Kidney (tissue), 14 donors: Measurements from ENCODE around the gene ZNF311. TPM values are rescaled to one million over a fixed set of nuclear protein-coding genes. Genes with fewer than 3 reads are reported as not detected.

Experiments used
- DNase-seq, 5 donors: peaks; one replicate each; pipeline ENCODE4 v3.0.0-alpha.2; 2013 to 2020
- FAIRE-seq: peaks from 2 replicates; lab custom pipeline; 2012; peaks lifted over from hg19 to GRCh38; lab: Jason Lieb, UNC
- H3K27ac ChIP-seq, 2 donors: one replicate each; pipeline ENCODE4 v1.7.0; 2013; ENCODE audit warnings: low read depth in 2 of 2, low read length in 2 of 2, inconsistent platforms in 1 of 2
- H3K27me3 ChIP-seq: one replicate; pipeline ENCODE4 v1.7.1; 2013; ENCODE audit warnings: low read length, inconsistent platforms; ENCODE audit not compliant: control insufficient read depth, insufficient read depth
- H3K36me3 ChIP-seq, 3 donors: one replicate each; pipeline versions ENCODE4 v1.7.0 to v1.7.1; 2013; ENCODE audit warnings: low read length in 3 of 3, control low read depth in 1 of 3, inconsistent platforms in 1 of 3; ENCODE audit not compliant: insufficient read depth in 3 of 3, control insufficient read depth in 2 of 3
- H3K4me1 ChIP-seq, 3 donors: one replicate each; pipeline versions ENCODE4 v1.7.0 to v1.7.1; 2013; ENCODE audit warnings: low read length in 3 of 3, inconsistent platforms in 1 of 3, low read depth in 1 of 3; ENCODE audit not compliant: control insufficient read depth in 2 of 3, insufficient read depth in 2 of 3
- H3K4me3 ChIP-seq, 3 donors: one replicate each; pipeline versions ENCODE4 v1.7.0 to v1.8.1; 2013; ENCODE audit warnings: low read length in 3 of 3, control low read depth in 1 of 3, inconsistent platforms in 1 of 3
- H3K9ac ChIP-seq, 3 donors: one replicate each; pipeline versions ENCODE4 v1.7.0 to v1.7.1; 2013; ENCODE audit warnings: low read length in 3 of 3, control low read depth in 1 of 3, inconsistent platforms in 1 of 3
- H3K9me3 ChIP-seq, 3 donors: one replicate each; pipeline versions ENCODE4 v1.7.0 to v1.7.1; 2013; ENCODE audit warnings: low read length in 3 of 3, control low read depth in 1 of 3, inconsistent platforms in 1 of 3; ENCODE audit not compliant: control insufficient read depth in 2 of 3, insufficient read depth in 1 of 3
- CTCF ChIP-seq: IDR thresholded peaks from 3 replicates; pipeline ENCODE4 v1.5.1; 2012; ENCODE audit warnings: mild to moderate bottlenecking, moderate library complexity, borderline replicate concordance; ENCODE audit not compliant: insufficient read depth; ENCODE audit errors: extremely low read depth
- intact Hi-C: fragments of 100-400 bp; cut with DNase I; formaldehyde crosslinking; loops from one replicate; pipeline ENCODE4 v1.11.1; 2022
- polyA plus RNA-seq: library from polyadenylated mRNA; stranded (reverse); fragments of 350-450 nt; fragmentation: Illumina TruSeq; extraction: RNeasy Lipid Tissue Mini Kit (QIAGEN cat#74804); gene quantifications from one replicate; pipeline ENCODE4 v1.2.3, GENCODE V29; 2014; ENCODE audit warnings: low read depth, low replicate concordance; ENCODE audit not compliant: insufficient read depth
- total RNA-seq: library from RNA; stranded (reverse); fragmentation: NEBNext Ultra II Directional; extraction: Animal tissue kit (Norgen Biotek cat#: 25700); gene quantifications from one replicate; pipeline ENCODE4 v1.2.1, GENCODE V29; 2021
- donor health status: control.
- donor health status: control.
- donor health status: control.
- donor health status: control.
- donor health status: control.
- donor health status: DM: yes; HTN: yes; CAD: no.
- donor health status: Normal renal cell carcinoma (clear cell type).

ZNF311 gene
- total and polyA plus RNA-seq, 2 donors from 2014 or later: 0.77 to 1.6 TPM

- intact Hi-C loops: no loop called here
- no peaks in the 10 kb centered on the region for H3K4me1 ChIP-seq
- no peak for TF ChIP-seq CTCF
- H3K9me3 ChIP-seq: no peaks in the 10 kb centered on the region
- no peaks in the 10 kb centered on the region for H3K36me3 ChIP-seq
- no peak overlapping the region for H3K4me3 ChIP-seq
- peaks cover 16% of the 10 kb centered on the region for H3K27me3 ChIP-seq
- H3K9ac ChIP-seq: no peak overlapping the region
- DNase-seq (no peak), FAIRE-seq (no peak)
- H3K27ac ChIP-seq: no peak overlapping the region
Observed at GRCh38 chr6:29009358-29009757, 4.2 kb upstream of the ZNF311 start.

GRCh38 chr6:29008089-29008488, 3.0 kb upstream of the ZNF311 start:
- FAIRE-seq (no peak), DNase-seq (no peak)
- no peak for TF ChIP-seq CTCF
- Histone ChIP-seq H3K9ac (no peak overlapping the region), H3K9me3 (no peaks in the 10 kb centered on the region), H3K36me3 (no peaks in the 10 kb centered on the region), H3K27ac (no peak overlapping the region), H3K4me3 (no peak overlapping the region), H3K27me3 (peaks cover 8% of the 10 kb centered on the region), H3K4me1 (no peaks in the 10 kb centered on the region)
- intact Hi-C loops: no loop called here

- TF ChIP-seq CTCF: no peak
- H3K4me1 ChIP-seq: no peaks in the 10 kb centered on the region
- H3K36me3 ChIP-seq: no peaks in the 10 kb centered on the region
- no peak overlapping the region for H3K27ac ChIP-seq
- H3K9me3 ChIP-seq: no peaks in the 10 kb centered on the region
- no peaks in the 10 kb centered on the region for H3K27me3 ChIP-seq
- intact Hi-C loops: no loop called here
- H3K4me3 ChIP-seq: no peak overlapping the region
- FAIRE-seq (no peak), DNase-seq (no peak)
- no peak overlapping the region for H3K9ac ChIP-seq
Observed at GRCh38 chr6:28996844-28997510, 8.1 kb downstream of the ZNF311 start.
